Placental pericyte (primary cell): ENCODE data around the gene SPINT1. TPM values are rescaled to one million over a fixed set of nuclear protein-coding genes. Genes with fewer than 3 reads are reported as not detected.

ENCODE experiments used
- small RNA-seq: library from RNA; depleted of rRNA; stranded (forward); fragments of <200 nt; gene quantifications from one replicate; pipeline ENCODE3, GENCODE V24; 2012; ENCODE audit warnings: low replicate concordance
- total RNA-seq: library from RNA; depleted of rRNA; stranded (reverse); fragments of >200 nt; gene quantifications from 2 replicates; pipeline ENCODE4 v1.2.3, GENCODE V29; 2012

The SPINT1 gene
- total RNA-seq: 0.44 and 1.3 TPM in 2 replicates

GRCh38 chr15:40843885-40844695, at the start of gene SPINT1:
TSS of gene SPINT1 (plus strand) at chr15:40844048. CDS start at chr15:40844555, 507 bp downstream.

GRCh38 chr15:40807028-40807887, 36.6 kb upstream of the SPINT1 start, which contains the start of the genes DNAJC17 and ZFYVE19:
TSS of gene DNAJC17 (minus strand) at chr15:40807473. CDS start at chr15:40807446, 27 bp downstream.
TSS of gene ZFYVE19 (plus strand) at chr15:40807089. CDS start at chr15:40807590, 501 bp downstream.

GRCh38 chr15:40828447-40829036, 15.3 kb upstream of the SPINT1 start, which contains the start of gene PPP1R14D:
TSS of gene PPP1R14D (minus strand) at chr15:40828708. CDS start at chr15:40828641, 67 bp downstream.

GRCh38 chr15:40873694-40874561, 30.1 kb downstream of the SPINT1 start, which contains the start of gene RHOV:
TSS of gene RHOV (minus strand) at chr15:40874234. CDS start at chr15:40874139, 95 bp downstream.

GRCh38 chr15:40893733-40894680, 50.2 kb downstream of the SPINT1 start, which contains the start of gene VPS18:
TSS of gene VPS18 (plus strand) at chr15:40894450. CDS start at chr15:40894769, 319 bp downstream.

Small RNA genes lying within 50 kb of the gene (small RNA-seq; reads per million reads assigned to genes)
- gene AC025166.1: not detected

Other genes with a start within 250 kb of the SPINT1 start
- 1.1 and 63.7 TPM in 2 replicates for gene KNL1, start 249.8 kb upstream of the SPINT1 start, total RNA-seq
- 2.0 and 10.7 TPM in 2 replicates for gene RAD51, start 148.9 kb upstream of the SPINT1 start, total RNA-seq
- gene RMDN3, start 88.8 kb upstream of the SPINT1 start, total RNA-seq: 24.2 and 36.3 TPM in 2 replicates
- 1.0 and 3.3 TPM in 2 replicates for gene GCHFR, start 80.0 kb upstream of the SPINT1 start, total RNA-seq
- not detected in 2 replicates for gene C15orf62, start 74.1 kb upstream of the SPINT1 start, total RNA-seq
- gene ZFYVE19, start 37.0 kb upstream of the SPINT1 start, total RNA-seq: 20.6 and 25.6 TPM in 2 replicates
- gene DNAJC17, start 36.6 kb upstream of the SPINT1 start, total RNA-seq: 13.6 and 17.2 TPM in 2 replicates
- not detected in 2 replicates for gene PPP1R14D, start 15.3 kb upstream of the SPINT1 start, total RNA-seq
- not detected in 2 replicates for gene RHOV, start 30.2 kb downstream of the SPINT1 start, total RNA-seq
- gene VPS18, start 50.4 kb downstream of the SPINT1 start, total RNA-seq: 56.7 and 78.3 TPM in 2 replicates
- gene DLL4, start 85.3 kb downstream of the SPINT1 start, total RNA-seq: 9.4 and 53.4 TPM in 2 replicates
- 57.3 and 143 TPM in 2 replicates for gene CHAC1, start 109.4 kb downstream of the SPINT1 start, total RNA-seq